ENCODE results near the gene CIB2. TPM values are rescaled to one million over a fixed set of nuclear protein-coding genes. Genes with fewer than 3 reads are reported as not detected.

The CIB2 gene
- polyA plus RNA-seq, 1 of the 3 experiments (the other 2 are of a cell fraction) = 39.6 TPM

DNA sequence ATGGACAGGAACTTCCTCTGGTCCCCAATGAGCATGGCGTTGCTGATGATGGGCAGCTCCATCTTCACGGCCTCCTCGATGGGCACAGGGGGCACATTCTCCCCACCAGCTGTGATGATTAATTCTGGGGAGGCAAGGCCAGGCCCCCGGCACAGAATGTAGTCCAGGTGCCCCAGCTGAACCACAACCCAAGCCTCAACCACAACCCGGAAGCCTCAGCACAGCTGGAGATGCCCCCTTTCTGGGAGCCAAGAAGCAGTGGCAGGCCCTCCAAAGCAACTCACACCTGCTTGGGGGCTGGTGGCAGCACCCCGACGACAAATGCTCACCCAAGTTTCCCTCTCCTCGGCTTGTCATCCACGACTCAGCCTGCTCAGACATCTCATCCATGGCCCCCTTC, 43.2 kb upstream of the CIB2 start:
- Histone ChIP-seq H3K4me3 (ENCODE audit: low read depth in 2 of 2, low read length in 1 of 2) (no peak overlapping the region), H4K20me1 (ENCODE audit: insufficient read depth) (no peaks in the 10 kb centered on the region), H2AFZ (ENCODE audit: low read depth) (no peak overlapping the region), H3K27ac (ENCODE audit: low read depth in 2 of 2, low read length in 1 of 2) (no peak overlapping the region), H3F3A (replicated peaks; ENCODE audit: insufficient read depth) (no peaks in the 10 kb centered on the region), H3K9me2 (no peaks in the 10 kb centered on the region), H3K36me3 (replicated peaks in 1 of 2; ENCODE audit: control insufficient read depth in 1 of 2, insufficient read depth in 2 of 2, low read length in 1 of 2) (peaks cover 14 to 31% of the 10 kb centered on the region in 2 experiments), H3K4me1 (ENCODE audit: control insufficient read depth in 1 of 2, insufficient read depth in 2 of 2, low read depth in 1 of 2, low read length in 1 of 2) (no peaks in the 10 kb centered on the region; a peak in 1 of 4 replicates), H3K79me2 (ENCODE audit: insufficient read depth) (no peaks in the 10 kb centered on the region), H3K9ac (no peak overlapping the region), H3K27me3 (ENCODE audit: insufficient read depth) (no peaks in the 10 kb centered on the region), H3K4me2 (no peak overlapping the region), H3K9me3 (no peaks in the 10 kb centered on the region)
- TF ChIP-seq RAD21 (IDR thresholded peaks at IDR 0.05; ENCODE audit: low read length) (no peak), IRF3 (IDR thresholded peaks at IDR 0.05; ENCODE audit: low read depth, low read length) (no peak), MEF2A (IDR thresholded peaks at IDR 0.05; ENCODE audit: borderline replicate concordance, low read depth) (no peak), FOSL2 (IDR thresholded peaks at IDR 0.05; ENCODE audit: borderline replicate concordance, low read depth) (no peak), EP300 (IDR thresholded peaks at IDR 0.05; ENCODE audit: borderline replicate concordance in 1 of 2, low read depth in 1 of 2, low read length in 1 of 2) (no peak)
- POLR2A ChIA-PET = no interaction called here
- CTCF ChIA-PET = interaction anchor here (1.0 to 5.2 kb wide), 6 partner anchors 21 to 216 kb away, joined by 3 to 71 read pairs (median 6); partner anchors contain the start of gene CIB2
- no peak for DNase-seq
- 89% methylated on average over 6 of the region's 9 CpGs for WGBS (ENCODE audit: low lambda C conversion rate)

- H3K79me2 ChIP-seq (ENCODE audit: insufficient read depth) = no peaks in the 10 kb centered on the region
- H4K20me1 ChIP-seq (ENCODE audit: insufficient read depth) = no peaks in the 10 kb centered on the region
- H2AFZ ChIP-seq (ENCODE audit: low read depth) = no peak overlapping the region
- no peaks in the 10 kb centered on the region for H3K4me1 ChIP-seq (ENCODE audit: control insufficient read depth in 1 of 2, insufficient read depth in 2 of 2, low read depth in 1 of 2, low read length in 1 of 2)
- no peaks in the 10 kb centered on the region for H3K27me3 ChIP-seq (ENCODE audit: insufficient read depth)
- no peaks in the 10 kb centered on the region for H3K9me2 ChIP-seq
- no peaks in the 10 kb centered on the region for H3K9me3 ChIP-seq
- POLR2A ChIA-PET = no interaction called here
- DNase-seq = no peak
- H3K36me3 ChIP-seq (replicated peaks in 1 of 2; ENCODE audit: control insufficient read depth in 1 of 2, insufficient read depth in 2 of 2, low read length in 1 of 2) = peaks cover 33 to 52% of the 10 kb centered on the region in 2 experiments
- CTCF ChIA-PET = interaction anchor here (1.2 to 3.7 kb wide), 5 partner anchors 23 to 227 kb away, joined by 3 to 25 read pairs (median 6); no protein-coding TSS in a partner anchor
- no peak overlapping the region for H3K4me3 ChIP-seq (ENCODE audit: low read depth in 2 of 2, low read length in 1 of 2)
- H3K9ac ChIP-seq = no peak overlapping the region
- H3K27ac ChIP-seq (ENCODE audit: low read depth in 2 of 2, low read length in 1 of 2) = no peak overlapping the region
- TF ChIP-seq POLR2AphosphoS5 (IDR thresholded peaks at IDR 0.05; ENCODE audit: low read depth, low read length) = no peak
- TF ChIP-seq TAF1 (IDR thresholded peaks at IDR 0.05; ENCODE audit: borderline replicate concordance, low read depth, low read length) = no peak
- no peak for TF ChIP-seq MXI1 (IDR thresholded peaks at IDR 0.05; ENCODE audit: low read depth, low read length)
- TF ChIP-seq RXRA (IDR thresholded peaks at IDR 0.05; ENCODE audit: borderline replicate concordance, low read depth) = no peak
- TF ChIP-seq PBX3 (IDR thresholded peaks at IDR 0.05) = no peak
- no peak for TF ChIP-seq MAX (IDR thresholded peaks at IDR 0.05; ENCODE audit: low read depth)
- no peak for TF ChIP-seq YY1 (IDR thresholded peaks at IDR 0.05; ENCODE audit: low read depth)
- no peak for TF ChIP-seq EP300 (IDR thresholded peaks at IDR 0.05; ENCODE audit: borderline replicate concordance in 1 of 2, low read depth in 1 of 2, low read length in 1 of 2)
- TF ChIP-seq USF1 (IDR thresholded peaks at IDR 0.05; ENCODE audit: borderline replicate concordance, low read depth) = no peak
- no peak for TF ChIP-seq FOXM1 (IDR thresholded peaks at IDR 0.05; ENCODE audit: low read depth)
- TF ChIP-seq GABPA (IDR thresholded peaks at IDR 0.05; ENCODE audit: low read depth) = no peak
- TF ChIP-seq ELF1 (IDR thresholded peaks at IDR 0.05) = no peak
- no peak for TF ChIP-seq CHD2 (IDR thresholded peaks at IDR 0.05; ENCODE audit: low read length, partially characterized antibody)
- TF ChIP-seq MEF2A (IDR thresholded peaks at IDR 0.05; ENCODE audit: borderline replicate concordance, low read depth) = no peak
- H3K4me2 ChIP-seq = no peak overlapping the region
- WGBS (ENCODE audit: low lambda C conversion rate) = 95% methylated on average over 8 of the region's 9 CpGs
- no peaks in the 10 kb centered on the region for H3F3A ChIP-seq (replicated peaks; ENCODE audit: insufficient read depth)
Observed at GRCh38 chr15:78171864-78172472, 40.7 kb upstream of the CIB2 start.
